ENCODE measurements around the gene RELCH.

The RELCH gene

GRCh38 chr18:62245177-62245576 is 58.1 kb downstream of the RELCH start:
- in situ Hi-C loops (cut with HindIII; ENCODE audit: low pct_ligation_motif_present, low pct_unique_long_range_greater_than_20kb, low sequenced_read_pairs) = no loop called here

DNA sequence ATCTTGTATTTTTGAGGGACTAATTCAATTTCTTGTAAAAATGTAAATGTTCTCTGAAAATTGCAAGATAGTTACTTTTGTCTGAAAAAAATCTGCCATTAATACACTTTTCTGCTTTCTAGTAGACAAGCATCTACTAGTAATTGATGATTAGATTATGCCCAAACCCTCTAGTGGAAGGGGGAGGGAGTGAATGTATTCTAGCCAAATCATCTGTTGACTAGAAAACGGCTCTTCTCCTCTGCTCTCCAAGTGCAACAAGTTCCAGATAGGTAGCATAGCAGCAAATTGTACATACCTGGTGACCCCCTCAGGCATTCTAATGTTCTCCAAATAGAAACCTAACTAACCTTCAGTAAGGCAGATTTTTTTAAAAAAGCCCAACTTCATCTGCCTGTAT is 58.6 kb downstream of the RELCH start:
- in situ Hi-C loops (cut with HindIII; ENCODE audit: low pct_ligation_motif_present, low pct_unique_long_range_greater_than_20kb, low sequenced_read_pairs) = no loop called here
- no peak for DNase-seq

More at GRCh38 chr18:62245177-62245576, 58.1 kb downstream of the RELCH start:
- no peak for DNase-seq

DNA sequence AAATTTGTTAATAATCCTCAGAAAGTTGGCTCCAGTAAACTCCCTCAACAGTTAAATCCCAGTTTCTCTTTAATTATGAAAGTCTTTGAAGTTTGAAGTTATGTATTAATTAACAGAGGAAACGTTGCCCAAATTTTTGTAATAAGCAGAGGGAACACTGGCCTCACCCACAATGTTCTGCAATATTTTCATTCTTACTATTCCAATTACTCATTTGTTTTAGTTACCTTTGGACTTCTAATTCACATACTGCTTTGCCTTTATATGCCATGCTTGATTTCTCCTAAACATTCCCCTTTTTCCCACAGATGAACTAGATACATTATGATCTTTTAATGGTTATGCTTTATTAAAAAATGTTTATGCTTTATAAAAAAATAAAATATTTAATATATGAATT is 61.3 kb downstream of the RELCH start:
- DNase-seq = no peak
- in situ Hi-C loops (cut with HindIII; ENCODE audit: low pct_ligation_motif_present, low pct_unique_long_range_greater_than_20kb, low sequenced_read_pairs) = no loop called here

GRCh38 chr18:62249478-62250097 is 62.5 kb downstream of the RELCH start:
- in situ Hi-C loops (cut with HindIII; ENCODE audit: low pct_ligation_motif_present, low pct_unique_long_range_greater_than_20kb, low sequenced_read_pairs) = no loop called here
- DNase-seq = peak; percentile 74

DNA sequence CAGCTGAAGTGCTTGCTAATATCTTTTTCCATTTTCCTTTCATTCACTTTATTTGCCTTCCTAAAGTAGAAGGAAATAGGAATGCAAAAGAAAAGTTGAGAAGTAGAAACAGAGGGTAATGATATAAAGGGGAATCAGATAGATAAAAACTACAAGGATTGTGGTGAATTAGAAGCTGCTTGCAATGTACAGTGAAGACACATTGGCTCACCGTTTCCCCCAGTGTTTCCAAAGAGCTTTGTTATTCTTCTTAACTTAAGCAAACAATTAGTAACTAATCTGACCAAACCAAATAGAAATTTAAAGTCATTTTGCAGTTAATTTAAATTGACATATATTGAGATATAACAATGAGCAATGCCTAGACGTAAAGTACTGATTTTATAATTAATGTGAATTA is 63.4 kb downstream of the RELCH start:
- DNase-seq = no peak
- in situ Hi-C loops (cut with HindIII; ENCODE audit: low pct_ligation_motif_present, low pct_unique_long_range_greater_than_20kb, low sequenced_read_pairs) = no loop called here

GRCh38 chr18:62258093-62258492 is 71.0 kb downstream of the RELCH start:
- in situ Hi-C loops (cut with HindIII; ENCODE audit: low pct_ligation_motif_present, low pct_unique_long_range_greater_than_20kb, low sequenced_read_pairs) = no loop called here
- DNase-seq = no peak

DNA sequence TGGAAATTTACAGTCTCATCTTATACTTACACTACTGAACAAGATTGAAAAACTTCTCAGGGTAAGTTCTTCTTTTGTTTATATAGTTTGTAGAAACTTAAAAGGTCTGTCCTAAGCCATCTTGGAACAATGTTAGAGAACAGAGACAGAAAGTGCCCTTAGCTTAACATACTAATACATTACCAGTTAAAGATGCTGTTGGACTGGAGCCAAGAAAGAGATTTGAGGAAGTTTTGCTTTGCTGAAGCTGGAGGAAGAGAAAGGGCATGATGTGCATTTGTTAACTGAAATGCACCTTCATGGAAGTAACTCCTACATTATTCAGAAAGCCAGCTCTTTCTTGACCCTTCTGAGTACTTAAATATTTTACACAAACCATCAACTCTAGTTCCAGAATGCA is 71.6 kb downstream of the RELCH start:
- DNase-seq = peak; percentile 42

GRCh38 chr18:62262061-62262460 is 75.0 kb downstream of the RELCH start:
- in situ Hi-C loops (cut with HindIII; ENCODE audit: low pct_ligation_motif_present, low pct_unique_long_range_greater_than_20kb, low sequenced_read_pairs) = no loop called here

More for the DNA sequence above, 71.6 kb downstream of the RELCH start:
- in situ Hi-C loops (cut with HindIII; ENCODE audit: low pct_ligation_motif_present, low pct_unique_long_range_greater_than_20kb, low sequenced_read_pairs) = no loop called here

DNA sequence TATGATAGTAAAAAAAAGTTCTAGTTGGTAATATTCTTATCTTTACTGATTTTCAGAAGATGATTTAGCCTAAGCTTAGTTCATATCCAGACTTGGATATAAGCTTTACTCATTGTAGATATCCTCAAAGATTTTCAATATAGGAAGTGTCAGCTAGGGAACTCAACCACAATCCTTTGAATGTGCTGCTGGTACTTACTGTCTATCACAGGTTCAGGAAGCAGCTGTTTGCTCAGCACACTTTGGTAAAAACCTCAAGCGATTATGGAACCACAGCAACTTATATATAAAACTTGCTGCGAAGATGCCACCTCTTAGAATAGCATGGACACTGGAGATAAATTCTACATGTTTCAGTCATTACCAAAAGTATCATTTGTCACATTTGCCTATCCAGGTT is 77.9 kb downstream of the RELCH start:
- DNase-seq = no peak
- in situ Hi-C loops (cut with HindIII; ENCODE audit: low pct_ligation_motif_present, low pct_unique_long_range_greater_than_20kb, low sequenced_read_pairs) = no loop called here

More at GRCh38 chr18:62262061-62262460, 75.0 kb downstream of the RELCH start:
- DNase-seq = no peak

DNA sequence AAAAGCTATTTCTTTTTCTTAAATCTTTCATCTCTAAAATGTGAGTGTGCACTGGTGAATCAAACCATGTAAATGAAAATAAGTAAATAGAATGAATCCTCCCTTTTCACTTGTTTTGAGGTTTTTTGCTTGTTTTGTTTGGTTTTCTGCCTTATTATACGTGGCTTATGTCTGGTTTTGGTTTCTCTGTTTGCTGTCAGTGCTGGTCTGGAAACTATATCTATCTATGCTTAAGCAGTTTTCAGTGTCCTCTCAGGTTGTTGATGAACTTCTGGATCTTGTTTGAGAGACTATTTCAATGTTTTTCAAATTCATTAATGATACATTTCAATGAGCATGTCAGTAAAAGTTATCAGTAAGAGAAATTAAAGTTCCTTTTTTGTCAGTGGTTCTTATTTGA is 90.0 kb downstream of the RELCH start:
- in situ Hi-C loops (cut with HindIII; ENCODE audit: low pct_ligation_motif_present, low pct_unique_long_range_greater_than_20kb, low sequenced_read_pairs) = no loop called here
- DNase-seq = no peak

- in situ Hi-C loops (cut with HindIII; ENCODE audit: low pct_ligation_motif_present, low pct_unique_long_range_greater_than_20kb, low sequenced_read_pairs) = no loop called here
- DNase-seq = no peak
Observed at GRCh38 chr18:62279561-62279960, 92.5 kb downstream of the RELCH start.

DNA sequence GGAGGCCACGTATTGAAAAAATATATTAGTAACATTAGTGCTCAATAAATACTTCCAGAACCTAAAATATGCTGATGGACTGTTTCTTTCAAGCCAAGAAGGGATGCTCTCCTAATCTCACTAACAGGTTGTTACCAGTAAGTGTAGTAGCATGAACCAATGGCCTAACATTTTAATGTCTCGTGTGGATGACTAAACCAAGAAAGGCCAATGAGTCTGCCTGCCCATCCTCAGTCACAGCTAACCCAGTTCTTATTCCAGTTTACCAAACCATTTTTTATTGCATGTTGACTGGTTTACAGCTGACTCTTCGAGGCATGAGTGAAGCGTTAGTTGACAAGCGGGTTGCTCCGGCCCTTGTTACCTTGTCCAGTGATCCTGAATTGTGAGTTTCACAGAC is 93.0 kb downstream of the RELCH start:
- in situ Hi-C loops (cut with HindIII; ENCODE audit: low pct_ligation_motif_present, low pct_unique_long_range_greater_than_20kb, low sequenced_read_pairs) = no loop called here
- no peak for DNase-seq

- DNase-seq = no peak
- in situ Hi-C loops (cut with HindIII; ENCODE audit: low pct_ligation_motif_present, low pct_unique_long_range_greater_than_20kb, low sequenced_read_pairs) = no loop called here
Observed at GRCh38 chr18:62280786-62281185, 93.7 kb downstream of the RELCH start.

GRCh38 chr18:62281684-62282083 is 94.6 kb downstream of the RELCH start:
- in situ Hi-C loops (cut with HindIII; ENCODE audit: low pct_ligation_motif_present, low pct_unique_long_range_greater_than_20kb, low sequenced_read_pairs) = no loop called here
- DNase-seq = no peak

- DNase-seq = no peak
Observed at GRCh38 chr18:62282188-62282629, 95.2 kb downstream of the RELCH start.

DNA sequence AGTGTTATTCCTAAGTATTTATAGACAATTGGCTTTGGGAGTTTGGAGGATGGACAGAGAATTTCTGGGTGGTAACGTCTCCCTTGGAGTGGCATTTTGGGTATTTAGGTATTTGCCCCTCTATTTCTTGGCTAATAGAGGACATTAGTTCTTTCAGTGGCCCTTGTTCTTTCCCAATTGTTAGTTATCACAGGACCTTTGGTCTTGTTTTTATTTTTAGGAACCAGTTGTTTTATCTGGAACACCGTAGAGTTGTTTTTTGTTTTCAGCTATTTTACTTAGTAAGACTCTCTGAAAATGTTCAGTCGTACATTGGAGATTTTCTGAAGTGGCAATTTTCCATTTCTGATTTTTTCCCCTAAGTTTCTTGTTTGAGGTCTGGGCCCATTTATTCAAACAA is 97.6 kb downstream of the RELCH start:
- in situ Hi-C loops (cut with HindIII; ENCODE audit: low pct_ligation_motif_present, low pct_unique_long_range_greater_than_20kb, low sequenced_read_pairs) = no loop called here
- DNase-seq = no peak

More at GRCh38 chr18:62282188-62282629, 95.2 kb downstream of the RELCH start:
- in situ Hi-C loops (cut with HindIII; ENCODE audit: low pct_ligation_motif_present, low pct_unique_long_range_greater_than_20kb, low sequenced_read_pairs) = no loop called here

GRCh38 chr18:62285281-62285680 is 98.2 kb downstream of the RELCH start:
- DNase-seq = no peak
- in situ Hi-C loops (cut with HindIII; ENCODE audit: low pct_ligation_motif_present, low pct_unique_long_range_greater_than_20kb, low sequenced_read_pairs) = no loop called here

GRCh38 chr18:62287781-62288664 is 101.0 kb downstream of the RELCH start:
- in situ Hi-C loops (cut with HindIII; ENCODE audit: low pct_ligation_motif_present, low pct_unique_long_range_greater_than_20kb, low sequenced_read_pairs) = no loop called here
- peak; percentile 43 for DNase-seq

- no peak for DNase-seq
- in situ Hi-C loops (cut with HindIII; ENCODE audit: low pct_ligation_motif_present, low pct_unique_long_range_greater_than_20kb, low sequenced_read_pairs) = no loop called here
Observed at GRCh38 chr18:62288665-62289008, 101.6 kb downstream of the RELCH start.

DNA sequence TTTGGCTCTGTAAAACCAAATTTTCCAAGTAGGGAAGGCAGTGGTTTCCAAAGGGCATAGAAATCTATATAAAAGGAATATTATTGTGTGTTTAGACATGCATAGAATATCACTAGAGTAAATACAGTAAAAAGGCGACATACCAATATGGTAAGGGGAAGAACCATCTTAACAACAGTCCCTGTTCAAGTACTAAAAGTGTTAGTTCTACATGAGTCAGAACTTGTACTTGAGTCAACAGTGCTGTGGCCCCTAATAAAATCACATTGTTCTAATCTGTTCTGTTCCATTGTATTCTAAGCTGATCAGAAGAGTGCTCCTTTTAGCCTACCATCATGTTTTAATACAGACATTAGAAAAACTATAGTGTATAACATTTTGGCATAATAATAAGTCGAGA is 102.0 kb downstream of the RELCH start:
- in situ Hi-C loops (cut with HindIII; ENCODE audit: low pct_ligation_motif_present, low pct_unique_long_range_greater_than_20kb, low sequenced_read_pairs) = no loop called here
- no peak for DNase-seq
